Small intestine (tissue), 7 donors: Measurements from ENCODE around the gene DCC. TPM values are rescaled to one million over a fixed set of nuclear protein-coding genes. Genes with fewer than 3 reads are reported as not detected.

Source experiments
- DNase-seq, 2 donors: peaks; one replicate each; pipeline versions ENCODE4 v3.0.0 to v3.0.0-alpha.2; 2013
- FAIRE-seq: peaks from 2 replicates; lab custom pipeline; 2012; peaks lifted over from hg19 to GRCh38; lab: Jason Lieb, UNC
- H3K27ac ChIP-seq, 3 donors: one replicate each; pipeline ENCODE4 v1.5.1; 2013; ENCODE audit warnings: low read length in 2 of 3, mild to moderate bottlenecking in 2 of 3, control low read depth in 1 of 3, inconsistent platforms in 1 of 3, low read depth in 1 of 3, moderate library complexity in 1 of 3
- H3K27me3 ChIP-seq, 3 donors: one replicate each; pipeline ENCODE4 v1.6.1; 2013; ENCODE audit warnings: low read length in 3 of 3, inconsistent platforms in 1 of 3; ENCODE audit not compliant: control insufficient read depth in 3 of 3, insufficient read depth in 3 of 3
- H3K36me3 ChIP-seq, 3 donors: one replicate each; pipeline ENCODE4 v1.6.1; 2013; ENCODE audit warnings: low read length in 3 of 3, inconsistent platforms in 1 of 3, low read depth in 1 of 3, mild to moderate bottlenecking in 1 of 3, moderate library complexity in 1 of 3; ENCODE audit not compliant: control insufficient read depth in 3 of 3, insufficient read depth in 2 of 3
- H3K4me1 ChIP-seq, 3 donors: one replicate each; pipeline ENCODE4 v1.6.1; 2013; ENCODE audit warnings: low read length in 2 of 3, inconsistent platforms in 1 of 3, low read depth in 1 of 3, mild to moderate bottlenecking in 1 of 3, moderate library complexity in 1 of 3; ENCODE audit not compliant: control insufficient read depth in 3 of 3, insufficient read depth in 2 of 3
- H3K4me3 ChIP-seq, 3 donors: one replicate each; pipeline ENCODE4 v1.5.1; 2013; ENCODE audit warnings: low read length in 3 of 3, control low read depth in 1 of 3, inconsistent platforms in 1 of 3, low read depth in 1 of 3, mild to moderate bottlenecking in 1 of 3, moderate library complexity in 1 of 3
- H3K9me3 ChIP-seq, 2 donors: one replicate each; pipeline ENCODE4 v1.6.1; 2013; ENCODE audit warnings: low read depth in 1 of 2, low read length in 1 of 2; ENCODE audit not compliant: control insufficient read depth in 2 of 2, insufficient read depth in 1 of 2
- WGBS, 3 donors: extraction: QIAGEN DNeasy Blood & Tissue Kit; methylation state at CpG; one replicate each; pipeline ENCODE4 v1.1.7; 2013; 5-methylcytosine and 5-hydroxymethylcytosine counted together
- polyA plus RNA-seq, 4 donors: library from polyadenylated mRNA; stranded (reverse) in 3 of 4; unstranded in 1 of 4; fragments of 200-250 nt in 3 of 4; fragments of 120-200 nt in 1 of 4; gene quantifications; one replicate each; pipeline versions ENCODE4 v1.2.1 to v1.2.3, GENCODE V29; 2013
- donor health status: healthy with polysubstance abuse.
- donor health status: control.
- donor health status: control.
- donor health status: Bipolar disorder and iron deficiency.
- donor health status: healthy.

The DCC gene
- polyA plus RNA-seq, 4 donors, result 0.03 to 0.30 TPM; not detected in 2

DNA sequence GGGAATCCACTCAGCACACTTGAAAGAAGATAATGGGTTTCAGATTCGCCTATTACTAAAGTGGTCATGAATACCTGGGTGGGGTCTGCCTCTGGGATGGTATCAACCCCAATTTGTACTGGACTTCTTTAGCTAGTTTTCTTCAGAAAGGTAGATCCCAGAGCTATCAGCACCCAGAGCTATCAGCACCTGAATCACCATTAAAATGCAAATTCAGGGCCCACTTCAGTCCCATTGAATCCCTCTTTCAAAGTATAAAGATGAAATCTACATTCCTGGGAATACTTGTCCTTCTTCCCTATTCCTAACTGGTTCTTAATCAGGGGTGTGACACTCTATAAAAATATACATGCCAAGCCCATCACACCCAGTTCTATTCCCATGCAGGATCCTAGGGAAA, 914.3 kb downstream of the DCC start:
- H3K4me3 ChIP-seq, result no peak overlapping the region
- no peaks in the 10 kb centered on the region for H3K36me3 ChIP-seq
- H3K27me3 ChIP-seq, result no peaks in the 10 kb centered on the region
- no peak for FAIRE-seq
- no peaks in the 10 kb centered on the region for H3K4me1 ChIP-seq
- no peak overlapping the region for H3K27ac ChIP-seq
- H3K9me3 ChIP-seq, result no peaks in the 10 kb centered on the region
- no peak for DNase-seq
- 67 to 80% (median 70%) methylated on average over 1 of the region's 1 CpG for WGBS, 3 donors

DNA sequence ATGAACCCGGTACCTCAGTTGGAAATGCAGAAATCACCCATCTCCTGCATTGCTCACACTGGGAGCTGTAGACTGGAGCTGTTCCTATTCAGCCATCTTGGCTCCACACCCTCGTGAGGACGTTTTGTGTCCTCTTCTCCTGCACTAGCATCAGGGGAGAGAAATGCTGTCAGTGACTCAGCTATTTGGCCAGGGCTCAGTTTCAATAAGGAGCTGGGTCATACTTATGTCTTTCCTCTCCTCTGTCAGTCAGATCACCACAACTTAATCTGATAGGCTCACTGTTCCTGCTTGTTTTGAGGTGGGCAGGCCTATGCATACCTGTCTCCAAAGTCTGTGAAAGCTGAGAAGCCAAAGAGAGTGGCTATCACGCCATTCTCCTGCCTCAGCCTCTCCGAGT, 921.2 kb downstream of the DCC start:
- 67 to 84% (median 72%) methylated on average over 5 of the region's 5 CpGs for WGBS, 3 donors
- no peaks in the 10 kb centered on the region for H3K4me1 ChIP-seq
- FAIRE-seq (no peak), DNase-seq (no peak)
- no peaks in the 10 kb centered on the region for H3K36me3 ChIP-seq
- H3K4me3 ChIP-seq, result no peak overlapping the region
- H3K27ac ChIP-seq, result no peak overlapping the region
- H3K9me3 ChIP-seq, result peaks cover 0 to 6% of the 10 kb centered on the region in 2 donors
- H3K27me3 ChIP-seq, result no peaks in the 10 kb centered on the region

DNA sequence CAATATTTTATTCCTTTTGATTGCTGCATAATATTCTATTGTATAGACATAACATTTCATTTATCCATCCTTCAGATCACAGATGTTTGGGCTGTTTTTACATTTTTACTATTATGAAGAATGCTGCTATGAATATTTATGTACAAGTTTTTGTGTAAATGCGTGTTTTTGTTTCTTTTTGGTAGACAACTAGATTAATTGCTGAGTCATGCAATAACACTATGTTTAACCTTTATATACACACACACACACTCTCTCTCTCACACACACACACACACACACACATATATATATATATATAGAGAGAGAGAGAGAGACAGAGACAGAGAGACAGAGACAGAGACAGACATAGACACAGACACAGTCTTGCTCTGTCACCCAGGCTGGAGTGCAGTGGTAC, 926.9 kb downstream of the DCC start:
- 71 to 87% (median 80%) methylated on average over 1 of the region's 1 CpG for WGBS, 3 donors
- Histone ChIP-seq H3K4me1 (no peaks in the 10 kb centered on the region), H3K4me3 (no peak overlapping the region), H3K27ac (no peak overlapping the region), H3K27me3 (no peaks in the 10 kb centered on the region), H3K9me3 (no peaks in the 10 kb centered on the region), H3K36me3 (no peaks in the 10 kb centered on the region)
- FAIRE-seq (no peak), DNase-seq (no peak)

DNA sequence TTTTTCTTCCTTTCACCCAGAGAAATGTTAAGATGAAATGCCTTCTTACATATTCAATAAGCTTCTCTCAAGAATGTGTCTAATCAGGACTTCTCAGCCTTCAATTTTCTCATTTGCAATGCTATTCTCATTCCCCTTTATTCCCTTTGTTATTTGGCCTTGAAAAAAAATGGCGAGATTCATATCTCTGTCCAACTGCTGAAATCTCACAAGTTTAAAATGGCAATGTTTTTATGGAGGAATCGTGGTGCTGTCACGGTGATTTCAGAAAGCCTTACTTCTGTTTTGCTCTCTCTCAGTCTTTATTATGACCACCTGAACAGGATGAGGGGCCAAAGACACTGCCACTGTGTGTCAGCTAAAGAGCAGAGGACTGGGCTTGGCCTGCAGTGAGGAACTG, 928.5 kb downstream of the DCC start:
- WGBS, 3 donors, result 68 to 77% (median 73%) methylated on average over 3 of the region's 3 CpGs
- Histone ChIP-seq H3K4me3 (no peak overlapping the region), H3K27ac (no peak overlapping the region), H3K27me3 (no peaks in the 10 kb centered on the region), H3K4me1 (no peaks in the 10 kb centered on the region), H3K36me3 (no peaks in the 10 kb centered on the region), H3K9me3 (no peaks in the 10 kb centered on the region)
- FAIRE-seq, result no peak
- DNase-seq, result no peak

DNA sequence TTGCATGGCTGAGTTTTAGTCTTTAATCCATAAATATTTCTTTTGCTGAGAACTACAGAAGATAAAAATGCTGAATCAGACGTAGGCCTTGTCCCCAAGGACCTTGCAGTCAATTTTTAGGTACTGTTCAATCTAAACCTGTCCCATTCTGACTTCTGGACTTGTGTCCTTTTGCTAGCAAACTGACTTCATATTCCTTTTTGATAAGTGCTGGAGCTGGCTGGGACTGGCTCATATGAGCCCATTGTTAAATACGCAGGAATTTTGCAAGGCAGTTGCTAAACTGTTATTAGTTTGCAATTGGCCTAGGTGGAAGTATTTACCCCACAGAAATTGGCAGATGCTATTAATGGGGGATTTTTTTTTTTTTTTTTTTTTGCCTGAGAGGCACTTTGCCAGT, 941.4 kb downstream of the DCC start:
- H3K27me3 ChIP-seq, result no peaks in the 10 kb centered on the region
- no peak overlapping the region for H3K4me3 ChIP-seq
- DNase-seq, result no peak
- no peaks in the 10 kb centered on the region for H3K4me1 ChIP-seq
- 67 to 82% (median 67%) methylated on average over 2 of the region's 2 CpGs for WGBS, 3 donors
- no peaks in the 10 kb centered on the region for H3K9me3 ChIP-seq
- no peaks in the 10 kb centered on the region for H3K36me3 ChIP-seq
- H3K27ac ChIP-seq, result no peak overlapping the region
- no peak for FAIRE-seq

DNA sequence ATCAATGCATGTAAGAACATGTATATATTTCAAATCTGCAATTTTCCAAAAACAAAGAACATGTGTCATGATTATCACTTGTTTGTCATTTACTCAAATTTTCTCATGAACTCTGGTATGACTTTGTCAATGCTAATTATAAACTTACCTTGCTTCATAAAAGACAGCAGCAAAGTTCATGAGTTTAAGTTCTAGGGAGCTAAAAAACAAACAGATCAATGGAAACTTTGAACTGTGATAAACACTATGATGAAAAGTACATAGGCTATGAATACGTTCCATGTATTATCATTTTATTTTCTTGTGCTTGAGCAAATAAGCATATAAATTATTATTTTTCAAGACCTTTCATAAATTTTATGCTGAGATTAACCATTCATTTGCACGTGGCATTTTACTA, 943.7 kb downstream of the DCC start:
- DNase-seq, result no peak
- H3K9me3 ChIP-seq, result no peaks in the 10 kb centered on the region
- no peak overlapping the region for H3K27ac ChIP-seq
- no peaks in the 10 kb centered on the region for H3K27me3 ChIP-seq
- H3K36me3 ChIP-seq, result no peaks in the 10 kb centered on the region
- no peak overlapping the region for H3K4me3 ChIP-seq
- H3K4me1 ChIP-seq, result no peaks in the 10 kb centered on the region
- no peak for FAIRE-seq
- WGBS, 3 donors, result 38 to 70% (median 45%) methylated on average over 2 of the region's 2 CpGs

DNA sequence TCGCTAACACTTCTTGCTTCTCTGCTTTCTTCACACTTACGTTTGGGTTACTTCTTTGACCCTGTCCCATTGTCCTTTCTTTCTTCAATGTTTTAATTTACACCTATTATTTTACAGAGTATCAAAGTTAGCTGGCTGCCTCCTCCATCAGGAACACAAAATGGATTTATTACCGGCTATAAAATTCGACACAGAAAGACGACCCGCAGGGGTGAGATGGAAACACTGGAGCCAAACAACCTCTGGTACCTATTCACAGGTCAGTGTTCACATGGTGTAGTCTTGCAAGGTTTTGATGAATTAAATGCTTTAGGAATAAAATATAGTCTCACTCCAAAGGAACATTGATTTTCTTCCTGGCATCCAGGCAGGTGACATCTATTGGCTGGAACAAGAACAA, 965.5 kb downstream of the DCC start:
- Histone ChIP-seq H3K27me3 (no peaks in the 10 kb centered on the region), H3K4me3 (no peak overlapping the region), H3K27ac (no peak overlapping the region), H3K4me1 (no peaks in the 10 kb centered on the region), H3K36me3 (no peaks in the 10 kb centered on the region), H3K9me3 (peaks cover 2 to 3% of the 10 kb centered on the region in 2 donors)
- FAIRE-seq (no peak), DNase-seq (no peak)
- WGBS, 3 donors, result 65 to 78% (median 71%) methylated on average over 6 of the region's 6 CpGs

DNA sequence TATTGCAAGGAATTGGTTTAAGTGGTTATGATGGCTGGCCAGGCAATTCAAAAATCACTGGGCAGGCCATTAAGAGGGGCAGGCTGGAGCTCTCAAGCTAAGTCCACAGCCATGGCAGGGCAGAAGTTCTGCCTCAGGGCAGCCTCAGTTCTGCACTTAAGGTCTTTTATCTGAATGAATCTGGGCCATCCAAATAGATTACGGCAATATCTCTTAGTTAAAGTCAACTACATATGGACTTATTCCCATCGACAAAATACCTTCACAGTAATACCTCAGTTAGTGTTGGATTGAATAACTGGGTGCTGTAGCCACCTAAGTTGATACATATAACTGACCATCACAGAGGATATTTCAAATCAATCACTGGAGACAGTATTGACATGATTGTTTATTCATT, 979.6 kb downstream of the DCC start:
- Histone ChIP-seq H3K4me1 (no peaks in the 10 kb centered on the region), H3K36me3 (no peaks in the 10 kb centered on the region), H3K9me3 (no peaks in the 10 kb centered on the region), H3K27me3 (no peaks in the 10 kb centered on the region), H3K27ac (no peak overlapping the region), H3K4me3 (no peak overlapping the region)
- 70 to 85% (median 74%) methylated on average over 2 of the region's 2 CpGs for WGBS, 3 donors
- no peak for DNase-seq
- FAIRE-seq, result no peak

DNA sequence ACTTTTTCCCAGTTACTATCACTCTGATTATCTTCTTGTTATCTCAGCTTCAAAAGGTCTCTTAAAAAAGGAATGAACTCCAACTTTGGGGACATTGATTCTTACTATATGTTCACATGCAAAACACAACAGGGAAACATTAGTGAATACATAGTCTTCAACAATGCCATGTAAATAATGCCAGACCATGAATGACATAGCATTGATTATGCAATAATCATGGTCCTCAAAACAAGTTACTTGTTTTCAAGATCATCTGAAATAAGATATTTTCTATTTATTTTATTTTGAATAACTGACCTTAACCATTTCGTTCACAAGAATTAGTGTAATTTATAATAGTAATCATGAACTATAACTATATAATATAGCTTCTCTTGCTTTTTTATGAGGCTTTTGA, 982.2 kb downstream of the DCC start:
- 55 to 72% (median 69%) methylated on average over 1 of the region's 1 CpG for WGBS, 3 donors
- Histone ChIP-seq H3K27me3 (no peaks in the 10 kb centered on the region), H3K36me3 (no peaks in the 10 kb centered on the region), H3K4me3 (no peak overlapping the region), H3K9me3 (no peaks in the 10 kb centered on the region), H3K4me1 (no peaks in the 10 kb centered on the region), H3K27ac (no peak overlapping the region)
- no peak for DNase-seq
- no peak for FAIRE-seq
